ENCODE measurements around the gene COASY.
A peak's percentile ranks its signal among the peaks of the same experiment; 100 is the strongest.
"Not testable (repeated sequence)": the region's sequence is repeated elsewhere in the genome, so short reads cannot be mapped to it uniquely, and the experiment has no call there.

Gene COASY

GRCh38 chr17:42531455-42532354 is 30.2 kb upstream of the COASY start:
- DNase-seq, result peak; percentile 27

DNA sequence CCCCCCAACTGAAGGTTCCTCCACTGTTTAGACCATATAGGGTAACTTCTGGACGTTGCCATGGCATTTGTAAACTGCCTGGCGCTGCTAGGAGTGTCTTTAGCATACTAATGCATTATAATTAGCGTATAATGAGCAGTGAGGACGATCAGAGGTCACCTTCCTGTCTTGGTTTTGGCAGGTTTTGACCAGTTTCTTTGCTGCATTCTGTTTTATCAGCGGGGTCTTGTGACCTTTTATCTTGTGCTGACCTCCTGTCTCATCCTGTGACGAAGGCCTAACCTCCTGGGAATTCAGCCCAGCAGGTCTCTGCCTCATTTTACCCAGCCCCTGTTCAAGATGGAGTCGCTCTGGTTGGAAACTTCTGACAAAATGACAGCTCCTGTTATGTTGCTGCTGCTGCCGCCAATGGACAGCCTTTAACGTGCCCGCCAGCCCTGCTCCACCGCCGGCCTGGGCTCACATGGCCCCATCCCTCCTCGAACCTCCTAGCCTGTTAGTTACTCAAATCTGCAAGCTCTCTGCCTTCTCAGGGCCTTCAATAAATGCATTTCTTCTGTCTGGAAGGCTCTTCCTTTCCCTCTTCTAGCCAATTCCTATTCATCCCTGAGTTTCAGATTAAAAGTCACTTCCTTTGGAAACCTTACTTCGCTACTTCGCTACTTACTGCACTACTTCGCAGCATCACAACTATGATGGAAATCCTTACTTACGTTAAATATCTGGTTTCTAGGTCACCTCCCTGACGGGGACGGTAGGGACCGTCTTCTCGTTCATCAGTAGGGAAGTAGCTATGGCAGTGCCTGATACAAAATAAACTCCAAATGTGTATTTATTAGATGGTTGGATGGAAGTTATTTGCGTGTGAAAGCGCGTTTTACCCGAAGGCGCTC is 26.5 kb upstream of the COASY start:
- DNase-seq, result no peak

GRCh38 chr17:42536048-42536371 is 25.9 kb upstream of the COASY start, which contains the start of gene NAGLU:
TSS of gene NAGLU (plus strand) at chr17:42536241. CDS start at chr17:42536273, 32 bp downstream.
- peak; percentile 91 for DNase-seq

- peak; percentile 63 for DNase-seq
These were observed 25.4 kb upstream of the COASY start for GRCh38 chr17:42536372-42537155.

DNA sequence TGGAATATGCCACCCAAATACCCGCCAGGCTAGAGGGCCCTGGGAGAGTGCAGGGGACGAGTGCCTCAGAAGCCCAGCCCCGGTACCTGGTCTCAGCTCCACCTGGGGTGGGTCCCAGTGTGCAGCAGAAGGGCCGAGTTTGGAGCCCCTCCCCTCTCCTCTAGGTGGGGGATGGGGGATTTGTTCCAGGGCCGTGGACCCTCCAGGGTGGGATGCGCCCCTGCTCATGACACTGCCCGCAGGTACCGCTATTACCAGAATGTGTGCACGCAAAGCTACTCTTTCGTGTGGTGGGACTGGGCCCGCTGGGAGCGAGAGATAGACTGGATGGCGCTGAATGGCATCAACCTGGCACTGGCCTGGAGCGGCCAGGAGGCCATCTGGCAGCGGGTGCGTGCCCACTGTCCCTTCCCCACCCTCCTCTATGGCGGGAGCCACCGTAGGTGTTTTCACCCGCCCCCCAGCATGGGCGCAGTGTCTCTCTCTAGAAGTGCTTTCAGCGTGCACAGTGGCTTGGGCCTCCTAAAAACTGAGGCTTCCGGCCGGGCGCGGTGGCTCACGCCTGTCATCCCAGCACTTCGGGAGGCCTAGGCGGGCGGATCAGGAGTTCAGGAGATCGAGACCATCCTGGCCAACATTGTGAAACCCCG is 24.7 kb upstream of the COASY start:
- no peak for DNase-seq

- no peak for DNase-seq
These were observed 24.0 kb upstream of the COASY start for GRCh38 chr17:42537826-42538451.

GRCh38 chr17:42538482-42538881 is 23.5 kb upstream of the COASY start:
- DNase-seq, result no peak

- DNase-seq, result not testable (repeated sequence)
These were observed 21.4 kb upstream of the COASY start for GRCh38 chr17:42540558-42540957.

GRCh38 chr17:42541041-42541833 is 20.7 kb upstream of the COASY start:
- no peak for DNase-seq

DNA sequence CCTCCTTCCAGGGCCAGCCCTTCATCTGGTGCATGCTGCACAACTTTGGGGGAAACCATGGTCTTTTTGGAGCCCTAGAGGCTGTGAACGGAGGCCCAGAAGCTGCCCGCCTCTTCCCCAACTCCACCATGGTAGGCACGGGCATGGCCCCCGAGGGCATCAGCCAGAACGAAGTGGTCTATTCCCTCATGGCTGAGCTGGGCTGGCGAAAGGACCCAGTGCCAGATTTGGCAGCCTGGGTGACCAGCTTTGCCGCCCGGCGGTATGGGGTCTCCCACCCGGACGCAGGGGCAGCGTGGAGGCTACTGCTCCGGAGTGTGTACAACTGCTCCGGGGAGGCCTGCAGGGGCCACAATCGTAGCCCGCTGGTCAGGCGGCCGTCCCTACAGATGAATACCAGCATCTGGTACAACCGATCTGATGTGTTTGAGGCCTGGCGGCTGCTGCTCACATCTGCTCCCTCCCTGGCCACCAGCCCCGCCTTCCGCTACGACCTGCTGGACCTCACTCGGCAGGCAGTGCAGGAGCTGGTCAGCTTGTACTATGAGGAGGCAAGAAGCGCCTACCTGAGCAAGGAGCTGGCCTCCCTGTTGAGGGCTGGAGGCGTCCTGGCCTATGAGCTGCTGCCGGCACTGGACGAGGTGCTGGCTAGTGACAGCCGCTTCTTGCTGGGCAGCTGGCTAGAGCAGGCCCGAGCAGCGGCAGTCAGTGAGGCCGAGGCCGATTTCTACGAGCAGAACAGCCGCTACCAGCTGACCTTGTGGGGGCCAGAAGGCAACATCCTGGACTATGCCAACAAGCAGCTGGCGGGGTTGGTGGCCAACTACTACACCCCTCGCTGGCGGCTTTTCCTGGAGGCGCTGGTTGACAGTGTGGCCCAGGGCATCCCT is 18.5 kb upstream of the COASY start:
- no peak for DNase-seq

DNA sequence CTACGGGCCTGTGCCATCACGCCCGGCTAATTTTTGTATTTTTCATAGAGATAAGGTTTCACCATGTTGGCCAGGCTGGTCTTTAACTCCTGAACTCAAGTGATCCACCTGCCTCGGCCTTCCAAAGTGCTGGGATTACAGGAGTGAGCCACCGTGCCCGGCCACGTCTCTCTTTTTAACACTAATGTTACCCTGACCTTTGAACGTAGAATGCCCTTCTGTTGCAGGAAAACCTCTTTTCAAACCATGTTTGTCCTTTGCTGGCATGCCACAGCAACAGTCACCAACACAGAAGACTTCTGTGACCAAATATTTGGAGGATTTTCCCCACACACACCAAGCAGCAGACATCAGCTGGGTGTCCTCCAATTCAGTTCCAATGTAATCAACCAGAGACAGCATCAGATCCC is 17.1 kb upstream of the COASY start:
- no peak for DNase-seq

- not testable (repeated sequence) for DNase-seq
These were observed 16.0 kb upstream of the COASY start for GRCh38 chr17:42545755-42546505.

GRCh38 chr17:42547001-42547461 is 14.9 kb upstream of the COASY start:
- no peak for DNase-seq

- no peak for DNase-seq
These were observed 14.3 kb upstream of the COASY start for GRCh38 chr17:42547698-42548069.

GRCh38 chr17:42548070-42548837 is 13.7 kb upstream of the COASY start:
- DNase-seq, result peak; percentile 82

DNA sequence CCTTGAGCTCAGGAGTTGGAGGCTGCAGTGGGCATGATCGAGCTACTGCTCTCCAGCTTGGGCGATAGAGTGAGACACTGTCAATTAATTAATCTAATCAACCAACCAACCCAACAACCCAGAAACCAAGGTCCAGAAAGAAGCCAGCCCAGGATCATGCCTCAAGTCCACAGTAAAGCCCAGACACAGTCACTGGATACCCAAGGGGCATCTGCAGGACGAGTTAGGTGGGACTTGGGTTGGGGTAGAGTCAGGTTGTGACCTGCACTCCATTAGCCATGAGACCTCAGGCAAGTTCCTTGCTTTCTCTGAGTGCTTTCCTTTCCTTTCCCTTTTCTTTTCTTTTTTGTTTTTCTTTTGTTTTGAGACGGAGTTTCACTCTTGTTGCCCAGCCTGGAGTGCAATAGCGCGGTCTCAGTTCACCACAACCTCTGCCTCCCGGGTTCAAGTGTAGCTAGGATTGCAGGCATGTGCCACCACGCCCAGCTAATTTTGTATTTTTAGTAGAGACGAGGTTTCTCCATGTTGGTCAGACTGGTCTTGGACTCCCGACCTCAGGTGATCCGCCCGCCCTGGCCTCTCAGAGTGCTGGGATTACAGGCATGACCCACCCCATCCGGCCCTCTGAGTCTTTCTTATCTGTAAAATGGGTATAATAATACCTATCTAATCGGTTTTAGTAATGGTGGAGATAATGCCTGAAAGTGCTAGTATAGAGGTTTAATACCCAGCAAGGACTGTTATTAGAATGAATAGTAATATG is 12.8 kb upstream of the COASY start:
- DNase-seq, result no peak

DNA sequence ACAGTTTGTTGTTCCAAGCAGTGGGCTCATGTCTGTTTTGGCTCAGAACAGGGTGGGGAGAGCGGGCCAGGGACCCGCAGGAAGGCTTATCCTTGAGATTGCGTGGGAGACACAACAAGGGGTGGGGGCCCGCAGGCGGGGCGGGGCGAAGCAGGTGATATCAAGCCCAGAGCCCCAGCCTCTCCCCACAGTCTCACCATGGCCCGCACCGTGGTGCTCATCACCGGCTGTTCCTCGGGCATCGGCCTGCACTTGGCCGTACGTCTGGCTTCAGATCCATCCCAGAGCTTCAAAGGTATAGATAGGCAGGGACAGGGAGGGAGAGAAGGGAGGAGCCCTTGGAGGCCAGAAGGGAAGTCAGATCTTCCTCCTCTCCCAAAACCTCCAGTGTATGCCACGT is 9.2 kb upstream of the COASY start, which contains the start of gene HSD17B1:
HSD17B1 (plus strand) TSS at position 188 of the 400 bp plus-strand sequence; CDS start at position 199, 11 bp downstream.
- not testable (repeated sequence) for DNase-seq

Measured in NCI-H1105 (cell line).